ENCODE results near the gene SLC34A1. TPM values are rescaled to one million over a fixed set of nuclear protein-coding genes. Genes with fewer than 3 reads are reported as not detected.

SLC34A1 gene
- total RNA-seq, 1 experiment from 2014 or later = 0.19 TPM

DNA sequence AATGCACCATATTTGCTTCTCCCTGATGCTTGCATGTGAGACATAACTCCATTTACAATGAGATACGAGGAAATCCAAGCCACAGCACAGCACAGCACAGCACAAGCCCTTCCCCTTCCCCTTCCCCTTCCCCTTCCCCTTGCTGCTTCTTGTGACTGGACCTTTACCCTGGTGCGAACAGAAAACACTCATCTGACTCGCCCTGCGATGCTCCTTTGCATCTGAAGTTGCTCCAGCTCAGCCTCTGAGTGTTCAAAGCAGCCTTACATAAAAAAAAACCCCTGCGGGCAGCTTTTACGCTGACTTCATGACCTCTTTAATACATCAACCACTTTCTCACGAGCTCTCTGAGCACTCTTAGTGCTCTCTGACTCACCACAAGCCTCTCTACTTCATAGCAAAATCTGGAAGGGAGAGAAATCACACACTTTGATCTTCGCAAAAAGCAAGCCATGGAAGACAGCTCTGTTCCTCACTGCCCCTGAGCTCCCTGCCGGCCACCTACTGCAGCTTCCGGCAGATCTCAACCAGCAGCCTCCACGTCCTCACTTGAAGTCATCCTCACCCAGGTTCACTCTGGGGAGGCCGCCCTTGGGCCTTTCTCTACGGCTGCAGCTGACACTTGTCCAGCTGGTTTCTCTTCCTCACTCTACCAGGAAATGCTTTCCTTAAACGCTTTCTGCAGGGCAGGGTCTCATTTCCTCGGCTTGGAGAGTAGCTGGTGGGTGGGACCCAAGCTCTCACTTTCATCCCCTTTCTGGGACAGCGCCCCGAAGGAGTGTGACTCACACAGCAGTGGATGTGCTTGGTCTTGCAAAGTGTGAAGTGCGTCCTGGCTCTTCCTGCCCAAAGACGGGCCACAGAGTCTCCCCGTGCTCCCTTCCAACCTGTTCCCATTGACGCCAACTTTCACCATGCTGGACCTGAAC lies 5.3 kb downstream of the SLC34A1 start:
- Mint-ChIP-seq H3K36me3 (ENCODE audit: insufficient read depth, unreplicated experiment) (peaks cover 19% of the 10 kb centered on the region), H3K27me3 (ENCODE audit: unreplicated experiment) (no peaks in the 10 kb centered on the region), H3K27ac (ENCODE audit: unreplicated experiment) (peak overlapping the region; percentile 75), H3K9me3 (ENCODE audit: low read depth, unreplicated experiment) (no peaks in the 10 kb centered on the region), H3K4me1 (ENCODE audit: low read depth, unreplicated experiment) (peaks cover 38% of the 10 kb centered on the region), H3K4me3 (ENCODE audit: low read depth, unreplicated experiment) (peak overlapping the region; percentile 51)
- intact Hi-C loops (cut with micrococcal nuclease; ENCODE audit: unreplicated experiment) = loop anchor here (1.0 to 2.0 kb wide), 2 partner anchors 71 to 112 kb away; no protein-coding TSS in a partner anchor
- TF ChIP-seq CTCF (IDR thresholded peaks at IDR 0.05; ENCODE audit: unreplicated experiment) = no peak
- BruUV-seq (replicated peaks) = TSS peak; percentile 33
- peak; percentile 76 for DNase-seq
- CTCF ChIA-PET = interaction anchor here (0.6 to 5.3 kb wide), 33 partner anchors 10 to 157 kb away, joined by 3 to 94 read pairs (median 5); partner anchors contain the start of genes GRK6, LMAN2, MXD3 and PDLIM7

GRCh38 chr5:177390363-177391300 lies 6.4 kb downstream of the SLC34A1 start:
- intact Hi-C loops (cut with micrococcal nuclease; ENCODE audit: unreplicated experiment) = loop anchor here (1.0 to 2.0 kb wide), 2 partner anchors 72 to 111 kb away; no protein-coding TSS in a partner anchor
- CTCF ChIA-PET = interaction anchor here (0.6 to 5.3 kb wide), 27 partner anchors 12 to 110 kb away, joined by 3 to 94 read pairs (median 5); partner anchors contain the start of genes GRK6, LMAN2, MXD3 and PDLIM7
- DNase-seq = peak; percentile 95
- Mint-ChIP-seq H3K9me3 (ENCODE audit: low read depth, unreplicated experiment) (no peaks in the 10 kb centered on the region), H3K27me3 (ENCODE audit: unreplicated experiment) (no peaks in the 10 kb centered on the region), H3K4me3 (ENCODE audit: low read depth, unreplicated experiment) (peak overlapping the region; percentile 51), H3K4me1 (ENCODE audit: low read depth, unreplicated experiment) (peaks cover 38% of the 10 kb centered on the region), H3K36me3 (ENCODE audit: insufficient read depth, unreplicated experiment) (peaks cover 19% of the 10 kb centered on the region), H3K27ac (ENCODE audit: unreplicated experiment) (peak overlapping the region; percentile 82)
- TF ChIP-seq CTCF (IDR thresholded peaks at IDR 0.05; ENCODE audit: unreplicated experiment) = peak; percentile 99
- BruUV-seq (replicated peaks) = TSS peak; percentile 63

- Mint-ChIP-seq H3K4me3 (ENCODE audit: low read depth, unreplicated experiment) (no peak overlapping the region), H3K27ac (ENCODE audit: unreplicated experiment) (no peak overlapping the region), H3K4me1 (ENCODE audit: low read depth, unreplicated experiment) (peaks cover 38% of the 10 kb centered on the region), H3K27me3 (ENCODE audit: unreplicated experiment) (no peaks in the 10 kb centered on the region), H3K36me3 (ENCODE audit: insufficient read depth, unreplicated experiment) (peaks cover 19% of the 10 kb centered on the region), H3K9me3 (ENCODE audit: low read depth, unreplicated experiment) (no peaks in the 10 kb centered on the region)
- DNase-seq = no peak
- no TSS peak for BruUV-seq (replicated peaks)
- intact Hi-C loops (cut with micrococcal nuclease; ENCODE audit: unreplicated experiment) = no loop called here
- CTCF ChIA-PET = interaction anchor here (5.3 kb wide), 1 partner anchor 11 kb away, joined by 94 read pairs; no protein-coding TSS in a partner anchor
- no peak for TF ChIP-seq CTCF (IDR thresholded peaks at IDR 0.05; ENCODE audit: unreplicated experiment)
Measured at GRCh38 chr5:177392765-177393164, 8.5 kb downstream of the SLC34A1 start.

DNA sequence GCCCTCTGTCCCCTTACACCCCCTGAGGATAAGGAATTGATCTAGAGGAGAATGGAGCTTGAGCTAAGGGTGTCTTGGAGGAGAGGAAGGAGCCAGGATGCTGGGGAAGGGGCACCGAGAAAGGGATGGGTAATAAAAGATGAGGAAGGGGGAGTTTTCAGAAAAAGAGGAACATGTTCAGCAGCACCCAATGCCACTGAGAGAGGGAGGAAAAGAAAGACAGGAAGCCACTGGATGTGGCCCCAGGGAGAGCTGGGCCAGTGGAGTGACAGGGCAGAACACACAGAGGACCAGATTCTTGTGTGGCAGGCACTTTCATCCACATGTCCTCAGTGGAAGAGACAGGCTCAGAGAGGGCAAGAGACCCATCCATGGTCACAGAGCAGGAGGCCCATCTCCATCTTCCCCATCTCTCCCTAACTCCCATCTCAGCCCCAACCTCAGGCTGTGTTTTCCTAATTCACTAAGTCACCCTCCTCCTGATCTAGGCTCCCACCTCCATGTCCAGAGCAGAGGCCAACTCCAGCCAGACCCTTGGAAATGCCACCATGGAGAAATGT lies 9.1 kb downstream of the SLC34A1 start:
- no peak overlapping the region for H3K4me3 Mint-ChIP-seq (ENCODE audit: low read depth, unreplicated experiment)
- no TSS peak for BruUV-seq (replicated peaks)
- H3K27me3 Mint-ChIP-seq (ENCODE audit: unreplicated experiment) = no peaks in the 10 kb centered on the region
- TF ChIP-seq CTCF (IDR thresholded peaks at IDR 0.05; ENCODE audit: unreplicated experiment) = no peak
- intact Hi-C loops (cut with micrococcal nuclease; ENCODE audit: unreplicated experiment) = no loop called here
- CTCF ChIA-PET = interaction anchor here (5.3 kb wide), 1 partner anchor 11 kb away, joined by 94 read pairs; no protein-coding TSS in a partner anchor
- no peak overlapping the region for H3K27ac Mint-ChIP-seq (ENCODE audit: unreplicated experiment)
- H3K9me3 Mint-ChIP-seq (ENCODE audit: low read depth, unreplicated experiment) = no peaks in the 10 kb centered on the region
- H3K36me3 Mint-ChIP-seq (ENCODE audit: insufficient read depth, unreplicated experiment) = peaks cover 19% of the 10 kb centered on the region
- peaks cover 34% of the 10 kb centered on the region for H3K4me1 Mint-ChIP-seq (ENCODE audit: low read depth, unreplicated experiment)
- no peak for DNase-seq

Data from Calu3 (cell line).